K562 (cell line): ENCODE measurements around the gene UQCC5. TPM values are rescaled to one million over a fixed set of nuclear protein-coding genes. Genes with fewer than 3 reads are reported as not detected.

Experiments
- ATAC-seq: fragments of 200-7000 bp; cut with Tn5 transposase; 3 replicates; pipeline ENCODE4 v1.9.1; 2020; ENCODE audit warnings: moderate library complexity
- BruUV-seq: library from RNA; stranded (reverse); fragments of 400-500 nt; replicated peaks from 2 replicates; lab custom pipeline; 2021; lab: Mats Ljungman, UMichigan
- CTCF ChIA-PET: fragments of 300-600 bp; formaldehyde crosslinking; extraction: SDS; loops from one replicate; lab custom pipeline; 2021; ENCODE audit warnings: low intra/inter-chr PET ratio; lab: Yijun Ruan, JAX
- POLR2A ChIA-PET: fragments of 300-600, 350-650 bp; sonication (Branson Sonifier 250); formaldehyde crosslinking; extraction: SDS; loops from one replicate; lab custom pipeline; 2021; ENCODE audit warnings: antibody characterized with exemption, inconsistent platforms; lab: Yijun Ruan, JAX
- DNase-seq, 4 experiments: peaks; one replicate each; pipeline versions ENCODE4 v3.0.0 to v3.0.0-alpha.2; 2011 to 2018; ENCODE audit warnings: low spot score in 3 of 4, mixed read lengths in 3 of 4; ENCODE audit errors: extremely low read depth in 1 of 4
- FAIRE-seq: peaks from 2 replicates; lab custom pipeline; 2011; peaks lifted over from hg19 to GRCh38; lab: Jason Lieb, UNC
- H2AFZ ChIP-seq: 2 replicates; pipeline ENCODE4 v1.6.0; 2011; ENCODE audit warnings: low read depth, low read length, control low read depth, inconsistent platforms
- H3K27ac ChIP-seq: fragments of 200-600 bp; 3 replicates; pipeline ENCODE4 v1.8.0; 2011; ENCODE audit warnings: low read depth, mild to moderate bottlenecking, control low read depth, inconsistent platforms, low read length, moderate library complexity, mixed read lengths; ENCODE audit errors: extremely low read depth
- H3K27me3 ChIP-seq, 2 experiments: fragments of 300-600 bp in 1 of 2; 2 replicates in 1 of 2; 3 replicates in 1 of 2; pipeline versions ENCODE4 v1.6.0 to v1.8.0; 2011; ENCODE audit warnings: inconsistent platforms in 2 of 2, low read length in 2 of 2, mild to moderate bottlenecking in 1 of 2, mixed read lengths in 1 of 2, moderate library complexity in 1 of 2; ENCODE audit not compliant: control insufficient read depth in 2 of 2, insufficient read depth in 2 of 2
- H3K36me3 ChIP-seq: fragments of 300-600 bp; 3 replicates; pipeline ENCODE4 v1.8.0; 2011; ENCODE audit warnings: mild to moderate bottlenecking, low read length, inconsistent platforms; ENCODE audit not compliant: control insufficient read depth, insufficient read depth
- H3K4me1 ChIP-seq, 2 experiments: fragments of 200-600 bp in 1 of 2; replicated peaks in 1 of 2; 2 replicates in 1 of 2; 3 replicates in 1 of 2; pipeline versions ENCODE4 v1.5.1 to v1.8.0; 2011; ENCODE audit warnings: inconsistent platforms in 2 of 2, low read length in 2 of 2, mild to moderate bottlenecking in 1 of 2, mixed read lengths in 1 of 2, moderate library complexity in 1 of 2; ENCODE audit not compliant: control insufficient read depth in 2 of 2, insufficient read depth in 2 of 2
- H3K4me2 ChIP-seq: 2 replicates; pipeline ENCODE4 v1.6.1; 2011; ENCODE audit warnings: low read length, control low read depth, inconsistent platforms, mixed read lengths; ENCODE audit not compliant: insufficient read depth
- H3K4me3 ChIP-seq: fragments of 200-600 bp; sonication (generic), shearing (Covaris generic); 2 replicates; pipeline ENCODE4 v1.5.1; 2016; ENCODE audit warnings: control low read depth, inconsistent platforms
- H3K79me2 ChIP-seq: fragments of 200-600 bp; 3 replicates; pipeline ENCODE4 v1.8.0; 2011; ENCODE audit warnings: low read length, inconsistent platforms; ENCODE audit not compliant: control insufficient read depth, insufficient read depth
- H3K9ac ChIP-seq, 2 experiments: 2 replicates each; pipeline versions ENCODE4 v1.6.0 to v1.6.1; 2011; ENCODE audit warnings: low read depth in 2 of 2, low read length in 2 of 2, control low read depth in 1 of 2, inconsistent platforms in 1 of 2, mild to moderate bottlenecking in 1 of 2, mixed read lengths in 1 of 2; ENCODE audit not compliant: insufficient read depth in 1 of 2
- H3K9me1 ChIP-seq: one replicate; pipeline ENCODE4 v1.6.0; 2011; ENCODE audit warnings: inconsistent platforms, mild to moderate bottlenecking, low read length, moderate library complexity; ENCODE audit not compliant: control insufficient read depth, insufficient read depth
- H3K9me3 ChIP-seq: replicated peaks from 2 replicates; pipeline ENCODE4 v1.5.1; 2011; ENCODE audit warnings: low read depth, low read length, inconsistent platforms; ENCODE audit not compliant: control insufficient read depth, insufficient read depth
- H4K20me1 ChIP-seq: replicated peaks from 2 replicates; pipeline ENCODE4 v1.6.1; 2011; ENCODE audit warnings: low read length, inconsistent platforms, mixed read lengths; ENCODE audit not compliant: control insufficient read depth, insufficient read depth
- CLOCK ChIP-seq: fragments of 250-450 bp; sonication (Bioruptor Pico); IDR thresholded peaks from 2 replicates; pipeline ENCODE4 v1.4.0; 2020; ENCODE audit warnings: mild to moderate bottlenecking, moderate library complexity, borderline replicate concordance
- CREM ChIP-seq: IDR thresholded peaks from 2 replicates; pipeline ENCODE4 v1.6.1; 2014; ENCODE audit warnings: antibody characterized with exemption, low read depth
- MXD1 ChIP-seq: fragments of 250-450 bp; sonication (Bioruptor Pico); IDR thresholded peaks from 2 replicates; pipeline ENCODE4 v1.8.0; 2021; ENCODE audit warnings: borderline replicate concordance, mild to moderate bottlenecking, moderate library complexity; ENCODE audit not compliant: poor library complexity, severe bottlenecking
- NCOA2 ChIP-seq, 2 experiments: fragments of 450-650 bp; IDR thresholded peaks; 2 replicates each; pipeline ENCODE4 v1.6.1; 2018; ENCODE audit warnings: mild to moderate bottlenecking in 2 of 2, moderate library complexity in 1 of 2; ENCODE audit not compliant: partially characterized antibody in 2 of 2
- NELFE ChIP-seq: IDR thresholded peaks from 2 replicates; pipeline ENCODE4 v1.6.1; 2011; ENCODE audit warnings: mild to moderate bottlenecking; ENCODE audit not compliant: insufficient read depth, insufficient read length
- STAG1 ChIP-seq: sonication (generic); formaldehyde crosslinking; IDR thresholded peaks from 2 replicates; pipeline ENCODE4 v1.5.0; 2020; ENCODE audit warnings: missing genetic modification reagents, borderline replicate concordance
- ZNF518B ChIP-seq: fragments of 250-450 bp; sonication (Bioruptor Pico); IDR thresholded peaks from 2 replicates; pipeline ENCODE4 v1.5.0; 2021; ENCODE audit warnings: mild to moderate bottlenecking, moderate library complexity
- WGBS: fragments of 100-300 bp; shearing (Covaris generic); methylation state at CpG from one replicate; pipeline ENCODE4 v1.1.6; 2016; ENCODE audit warnings: low coverage, mixed read lengths; ENCODE audit not compliant: insufficient coverage; ENCODE audit errors: missing lambda C conversion rate; 5-methylcytosine and 5-hydroxymethylcytosine counted together
- in situ Hi-C: fragments of 300-500 bp; cut with MboI; formaldehyde crosslinking; loops from 4 replicates; pipeline ENCODE4 v1.15.0; 2018; ENCODE audit warnings: inconsistent platforms, mixed read lengths
- intact Hi-C: fragments of 100-400 bp; cut with micrococcal nuclease; formaldehyde crosslinking; loops from 2 replicates; pipeline ENCODE4 v1.14.2; 2022
- polyA plus RNA-seq, 8 experiments: library from polyadenylated mRNA; depleted of rRNA in 4 of 8; stranded (reverse) in 5 of 8; unstranded in 3 of 8; fragments of >200 nt; fragmentation: Nextera tagmentation in 2 of 8; fragmentation: Illumina TruSeq in 1 of 8; extraction: Ambion mirVana in 2 of 8; extraction: Trizol in 1 of 8; gene quantifications; 2 replicates each; pipeline versions ENCODE4 v1.2.1 to v1.2.3, GENCODE V29; 2011 to 2014; ENCODE audit warnings: inconsistent platforms in 1 of 8, missing spikeins in 1 of 8
- total RNA-seq, 7 experiments: library from RNA; depleted of rRNA in 6 of 7; stranded (reverse); fragments of >200 nt in 6 of 7; fragmentation: Illumina TruSeq in 2 of 7; extraction: Trizol in 2 of 7; gene quantifications; 2 replicates each; pipeline versions ENCODE4 v1.2.1 to v1.2.3, GENCODE V29; 2011 to 2021; ENCODE audit warnings: low replicate concordance in 1 of 7

The UQCC5 gene
- total and polyA plus RNA-seq, 9 of the 15 experiments (the other 6 are each of a cell fraction or from before 2014, with no cell fraction given): 10.2 to 55.4 (median 33.8) TPM

- Histone ChIP-seq H3K4me2 (no peak overlapping the region), H3K79me2 (no peaks in the 10 kb centered on the region), H3K36me3 (peaks cover 60% of the 10 kb centered on the region; the same call in 2 of the 3 replicates), H3K4me1 (peaks cover 0 to 16% of the 10 kb centered on the region in 2 experiments; a peak in 1 of 5 replicates), H3K4me3 (no peak overlapping the region), H3K9ac (no peak overlapping the region), H3K27me3 (no peaks in the 10 kb centered on the region), H4K20me1 (no peaks in the 10 kb centered on the region; the same call in 1 of the 2 replicates), H2AFZ (no peak overlapping the region), H3K9me1 (no peaks in the 10 kb centered on the region), H3K9me3 (no peaks in the 10 kb centered on the region), H3K27ac (no peak overlapping the region)
- ChIA-PET POLR2A (interaction anchor here (0.5 to 1.4 kb wide), 3 partner anchors 30 to 301 kb away, joined by 3 to 7 read pairs (median 3); no protein-coding TSS in a partner anchor), CTCF (no interaction called here)
- DNase-seq (no peak), FAIRE-seq (no peak), ATAC-seq (no peak)
- in situ Hi-C loops (no loop called here), intact Hi-C loops (no loop called here)
- WGBS: 88% methylated on average over 3 of the region's 3 CpGs
- no peak for TF ChIP-seq CLOCK (CRISPR knock-in tag)
- no TSS peak for BruUV-seq
These were observed 47.7 kb upstream of the UQCC5 start for GRCh38 chr3:52488746-52489145.

GRCh38 chr3:52489453-52489852 lies 47.0 kb upstream of the UQCC5 start:
- Histone ChIP-seq H3K79me2 (no peaks in the 10 kb centered on the region), H3K4me3 (no peak overlapping the region), H3K9me1 (no peaks in the 10 kb centered on the region), H3K9ac (no peak overlapping the region), H3K27ac (no peak overlapping the region), H3K9me3 (no peaks in the 10 kb centered on the region), H2AFZ (no peak overlapping the region), H3K4me1 (peaks cover 0 to 18% of the 10 kb centered on the region in 2 experiments; a peak in 1 of 5 replicates), H3K27me3 (no peaks in the 10 kb centered on the region), H4K20me1 (no peaks in the 10 kb centered on the region; the same call in 1 of the 2 replicates), H3K36me3 (peaks cover 60% of the 10 kb centered on the region; the same call in 2 of the 3 replicates), H3K4me2 (no peak overlapping the region)
- in situ Hi-C loops: no loop called here
- ChIA-PET POLR2A (interaction anchor here (0.6 to 1.4 kb wide), 4 partner anchors 9 to 31 kb away, joined by 3 to 7 read pairs (median 4); no protein-coding TSS in a partner anchor), CTCF (no interaction called here)
- no peak for DNase-seq
- no peak for FAIRE-seq
- intact Hi-C loops: no loop called here
- 100% methylated on average over 1 of the region's 18 CpGs for WGBS
- no peak for ATAC-seq
- BruUV-seq: no TSS peak
- no peak for TF ChIP-seq STAG1
- no peak for TF ChIP-seq MXD1
- TF ChIP-seq ZNF518B: no peak
- TF ChIP-seq NELFE: no peak
- no peak for TF ChIP-seq CREM
- TF ChIP-seq NCOA2 (IDR thresholded peaks at IDR 0.05; ENCODE audit: partially characterized antibody in 2 of 2): no peak
